C4-2B (cell line): ENCODE data around the gene GPX1.

ENCODE experiments used
- ZFX ChIP-seq: fragments of 450-650 bp; IDR thresholded peaks from 2 replicates; pipeline ENCODE4 v1.6.1; 2017
- TF ChIP-seq, protein P1 (sequence below): fragments of 450-650 bp; conservative IDR thresholded peaks from 2 replicates; pipeline ENCODE4 v1.5.1; 2017; ENCODE audit warnings: mild to moderate bottlenecking

DNA sequence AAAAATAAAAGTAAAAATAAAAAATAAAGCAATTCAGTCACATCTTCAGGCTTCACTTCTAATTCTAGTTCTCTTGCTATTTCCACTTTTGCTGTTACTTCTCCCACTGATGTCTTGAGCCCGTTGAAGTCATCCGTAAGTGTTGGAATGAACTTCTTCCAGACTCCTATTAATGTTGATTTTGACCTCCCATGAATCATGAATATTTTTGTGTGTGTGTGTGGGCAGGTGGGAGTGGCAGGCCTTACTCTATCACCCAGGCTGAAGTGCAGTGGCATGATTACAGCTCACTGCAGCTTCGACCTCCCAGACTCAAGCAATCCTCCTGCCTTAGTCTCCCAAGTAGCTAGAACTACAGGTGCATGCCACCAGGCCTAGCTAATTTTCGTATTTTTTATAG lies 29.0 kb downstream of the GPX1 start:
- TF ChIP-seq, protein P1, sequence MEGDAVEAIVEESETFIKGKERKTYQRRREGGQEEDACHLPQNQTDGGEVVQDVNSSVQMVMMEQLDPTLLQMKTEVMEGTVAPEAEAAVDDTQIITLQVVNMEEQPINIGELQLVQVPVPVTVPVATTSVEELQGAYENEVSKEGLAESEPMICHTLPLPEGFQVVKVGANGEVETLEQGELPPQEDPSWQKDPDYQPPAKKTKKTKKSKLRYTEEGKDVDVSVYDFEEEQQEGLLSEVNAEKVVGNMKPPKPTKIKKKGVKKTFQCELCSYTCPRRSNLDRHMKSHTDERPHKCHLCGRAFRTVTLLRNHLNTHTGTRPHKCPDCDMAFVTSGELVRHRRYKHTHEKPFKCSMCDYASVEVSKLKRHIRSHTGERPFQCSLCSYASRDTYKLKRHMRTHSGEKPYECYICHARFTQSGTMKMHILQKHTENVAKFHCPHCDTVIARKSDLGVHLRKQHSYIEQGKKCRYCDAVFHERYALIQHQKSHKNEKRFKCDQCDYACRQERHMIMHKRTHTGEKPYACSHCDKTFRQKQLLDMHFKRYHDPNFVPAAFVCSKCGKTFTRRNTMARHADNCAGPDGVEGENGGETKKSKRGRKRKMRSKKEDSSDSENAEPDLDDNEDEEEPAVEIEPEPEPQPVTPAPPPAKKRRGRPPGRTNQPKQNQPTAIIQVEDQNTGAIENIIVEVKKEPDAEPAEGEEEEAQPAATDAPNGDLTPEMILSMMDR = no peak
- TF ChIP-seq ZFX = no peak
